ENCODE data around the gene LYPD6B.

LYPD6B gene

DNA sequence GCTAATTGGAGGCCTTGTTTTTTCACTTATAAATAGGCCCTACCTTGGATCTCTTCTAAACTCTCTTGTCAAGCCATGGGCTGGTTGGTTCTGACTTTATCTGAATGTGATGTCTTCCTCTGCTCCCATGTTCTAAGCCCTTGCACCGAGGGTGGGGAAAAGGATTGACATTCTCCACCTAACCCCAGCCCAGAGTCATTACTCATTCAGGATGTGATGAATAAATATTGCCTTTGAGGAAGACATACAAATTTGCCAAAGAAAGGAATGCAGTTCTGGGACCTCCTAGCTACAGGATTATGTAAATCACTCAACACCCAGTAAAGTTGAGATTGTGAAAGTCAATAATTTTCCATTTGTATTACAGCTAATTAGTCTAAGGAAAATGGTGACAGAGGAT is 149.8 kb downstream of the LYPD6B start:
- H3K4me2 ChIP-seq (ENCODE audit: low read depth, low read length), result no peak overlapping the region
- no peaks in the 10 kb centered on the region for H3K9me3 ChIP-seq (replicated peaks; ENCODE audit: insufficient read depth, low read length)
- H3F3A ChIP-seq (ENCODE audit: insufficient read depth, low read length), result no peaks in the 10 kb centered on the region
- no peak for DNase-seq
- H3K4me3 ChIP-seq (ENCODE audit: low read length), result no peak overlapping the region
- H3K79me2 ChIP-seq (ENCODE audit: low read length), result no peaks in the 10 kb centered on the region
- no peak overlapping the region for H3K27ac ChIP-seq (ENCODE audit: low read length)
- H3K4me1 ChIP-seq (ENCODE audit: low read length), result no peaks in the 10 kb centered on the region
- no peaks in the 10 kb centered on the region for H3K36me3 ChIP-seq (replicated peaks; ENCODE audit: insufficient read depth, low read length)
- no peaks in the 10 kb centered on the region for H4K20me1 ChIP-seq (ENCODE audit: insufficient read depth, low read length)
- no peaks in the 10 kb centered on the region for H3K27me3 ChIP-seq (replicated peaks; ENCODE audit: insufficient read depth, low read length)
- no peak overlapping the region for H3K9ac ChIP-seq (ENCODE audit: low read length)
- TF ChIP-seq, protein P1, sequence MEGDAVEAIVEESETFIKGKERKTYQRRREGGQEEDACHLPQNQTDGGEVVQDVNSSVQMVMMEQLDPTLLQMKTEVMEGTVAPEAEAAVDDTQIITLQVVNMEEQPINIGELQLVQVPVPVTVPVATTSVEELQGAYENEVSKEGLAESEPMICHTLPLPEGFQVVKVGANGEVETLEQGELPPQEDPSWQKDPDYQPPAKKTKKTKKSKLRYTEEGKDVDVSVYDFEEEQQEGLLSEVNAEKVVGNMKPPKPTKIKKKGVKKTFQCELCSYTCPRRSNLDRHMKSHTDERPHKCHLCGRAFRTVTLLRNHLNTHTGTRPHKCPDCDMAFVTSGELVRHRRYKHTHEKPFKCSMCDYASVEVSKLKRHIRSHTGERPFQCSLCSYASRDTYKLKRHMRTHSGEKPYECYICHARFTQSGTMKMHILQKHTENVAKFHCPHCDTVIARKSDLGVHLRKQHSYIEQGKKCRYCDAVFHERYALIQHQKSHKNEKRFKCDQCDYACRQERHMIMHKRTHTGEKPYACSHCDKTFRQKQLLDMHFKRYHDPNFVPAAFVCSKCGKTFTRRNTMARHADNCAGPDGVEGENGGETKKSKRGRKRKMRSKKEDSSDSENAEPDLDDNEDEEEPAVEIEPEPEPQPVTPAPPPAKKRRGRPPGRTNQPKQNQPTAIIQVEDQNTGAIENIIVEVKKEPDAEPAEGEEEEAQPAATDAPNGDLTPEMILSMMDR (IDR thresholded peaks at IDR 0.05; ENCODE audit: low read length), result no peak
- TF ChIP-seq EZH2 (optimal IDR thresholded peaks at IDR 0.05; ENCODE audit: low read depth, low read length), result no peak
- no peak for TF ChIP-seq EZH2phosphoT487 (IDR thresholded peaks at IDR 0.05; ENCODE audit: low read length)
- H3K9me2 ChIP-seq (replicated peaks; ENCODE audit: insufficient read depth, low read length), result no peaks in the 10 kb centered on the region
- H2AFZ ChIP-seq (ENCODE audit: low read length), result no peak overlapping the region

DNA sequence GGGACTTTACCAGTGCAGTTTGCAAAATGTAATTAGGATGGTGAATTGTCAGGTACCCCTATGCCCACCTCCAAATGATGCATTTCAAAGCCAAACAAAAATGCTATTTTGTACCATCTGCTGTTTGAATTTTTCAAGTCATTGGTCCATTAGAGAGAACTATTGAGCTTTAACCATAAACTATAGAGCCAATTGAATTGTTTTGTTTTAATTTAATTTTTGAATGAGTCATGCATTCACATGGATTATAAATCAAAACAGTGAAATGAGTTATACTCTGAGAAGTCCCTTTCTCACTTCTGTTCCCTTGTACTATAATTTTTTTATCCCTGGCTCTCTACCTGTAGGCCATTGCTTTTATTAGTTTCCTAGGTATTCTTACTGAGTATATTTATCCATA is 151.3 kb downstream of the LYPD6B start:
- TF ChIP-seq EZH2 (optimal IDR thresholded peaks at IDR 0.05; ENCODE audit: low read depth, low read length), result no peak
- TF ChIP-seq, protein P1 (IDR thresholded peaks at IDR 0.05; ENCODE audit: low read length), result no peak
- TF ChIP-seq EZH2phosphoT487 (IDR thresholded peaks at IDR 0.05; ENCODE audit: low read length), result no peak
- Histone ChIP-seq H3K4me2 (ENCODE audit: low read depth, low read length) (no peak overlapping the region), H3K4me3 (ENCODE audit: low read length) (no peak overlapping the region), H2AFZ (ENCODE audit: low read length) (no peak overlapping the region), H3K79me2 (ENCODE audit: low read length) (no peaks in the 10 kb centered on the region), H3K9me3 (replicated peaks; ENCODE audit: insufficient read depth, low read length) (no peaks in the 10 kb centered on the region), H3K27me3 (replicated peaks; ENCODE audit: insufficient read depth, low read length) (no peaks in the 10 kb centered on the region), H3K4me1 (ENCODE audit: low read length) (no peaks in the 10 kb centered on the region), H3K9me2 (replicated peaks; ENCODE audit: insufficient read depth, low read length) (no peaks in the 10 kb centered on the region), H3F3A (ENCODE audit: insufficient read depth, low read length) (no peaks in the 10 kb centered on the region), H3K27ac (ENCODE audit: low read length) (no peak overlapping the region), H3K9ac (ENCODE audit: low read length) (no peak overlapping the region), H3K36me3 (replicated peaks; ENCODE audit: insufficient read depth, low read length) (no peaks in the 10 kb centered on the region), H4K20me1 (ENCODE audit: insufficient read depth, low read length) (no peaks in the 10 kb centered on the region)
- DNase-seq, result no peak

DNA sequence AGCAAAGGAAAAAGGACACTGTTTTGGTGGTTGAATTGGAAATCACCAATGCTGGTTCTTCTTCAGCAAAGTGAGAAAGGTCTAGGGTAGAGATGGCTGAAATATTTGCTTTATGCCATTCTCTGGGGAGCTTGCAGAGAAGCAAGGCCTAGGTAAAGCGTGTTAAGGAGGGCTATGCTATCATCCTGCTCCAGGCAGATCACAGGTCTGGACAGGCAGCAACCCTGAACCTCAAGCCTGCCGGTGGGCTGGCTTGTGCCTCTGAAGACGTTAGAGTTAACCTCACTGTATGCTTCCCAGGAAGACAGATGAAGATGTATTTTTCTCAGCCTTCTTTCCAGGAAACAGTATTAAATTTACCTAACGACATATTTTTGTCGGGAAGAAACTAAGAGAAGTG is 153.4 kb downstream of the LYPD6B start:
- H3F3A ChIP-seq (ENCODE audit: insufficient read depth, low read length), result no peaks in the 10 kb centered on the region
- H3K9me2 ChIP-seq (replicated peaks; ENCODE audit: insufficient read depth, low read length), result no peaks in the 10 kb centered on the region
- DNase-seq, result no peak
- H3K79me2 ChIP-seq (ENCODE audit: low read length), result no peaks in the 10 kb centered on the region
- no peak for TF ChIP-seq EZH2 (optimal IDR thresholded peaks at IDR 0.05; ENCODE audit: low read depth, low read length)
- no peak for TF ChIP-seq EZH2phosphoT487 (IDR thresholded peaks at IDR 0.05; ENCODE audit: low read length)
- TF ChIP-seq, protein P1 (IDR thresholded peaks at IDR 0.05; ENCODE audit: low read length), result no peak
- H3K9me3 ChIP-seq (replicated peaks; ENCODE audit: insufficient read depth, low read length), result no peaks in the 10 kb centered on the region
- H2AFZ ChIP-seq (ENCODE audit: low read length), result no peak overlapping the region
- no peaks in the 10 kb centered on the region for H3K4me1 ChIP-seq (ENCODE audit: low read length)
- H3K27me3 ChIP-seq (replicated peaks; ENCODE audit: insufficient read depth, low read length), result no peaks in the 10 kb centered on the region
- no peak overlapping the region for H3K4me3 ChIP-seq (ENCODE audit: low read length)
- no peak overlapping the region for H3K9ac ChIP-seq (ENCODE audit: low read length)
- no peak overlapping the region for H3K4me2 ChIP-seq (ENCODE audit: low read depth, low read length)
- H4K20me1 ChIP-seq (ENCODE audit: insufficient read depth, low read length), result no peaks in the 10 kb centered on the region
- H3K27ac ChIP-seq (ENCODE audit: low read length), result no peak overlapping the region
- H3K36me3 ChIP-seq (replicated peaks; ENCODE audit: insufficient read depth, low read length), result no peaks in the 10 kb centered on the region
